Stimulated activated CD4-positive, alpha-beta T cell treated with anti-CD3 and anti-CD28 coated beads, Interleukin-15, amount 100 ng/mL, for 48 hours (primary cell): ENCODE measurements around the gene NDE1.

Experiments
- DNase-seq, 2 donors: peaks; one replicate each; pipeline ENCODE4 v3.0.0-alpha.2; 2020; ENCODE audit warnings: low read depth in 2 of 2

Gene NDE1

DNA sequence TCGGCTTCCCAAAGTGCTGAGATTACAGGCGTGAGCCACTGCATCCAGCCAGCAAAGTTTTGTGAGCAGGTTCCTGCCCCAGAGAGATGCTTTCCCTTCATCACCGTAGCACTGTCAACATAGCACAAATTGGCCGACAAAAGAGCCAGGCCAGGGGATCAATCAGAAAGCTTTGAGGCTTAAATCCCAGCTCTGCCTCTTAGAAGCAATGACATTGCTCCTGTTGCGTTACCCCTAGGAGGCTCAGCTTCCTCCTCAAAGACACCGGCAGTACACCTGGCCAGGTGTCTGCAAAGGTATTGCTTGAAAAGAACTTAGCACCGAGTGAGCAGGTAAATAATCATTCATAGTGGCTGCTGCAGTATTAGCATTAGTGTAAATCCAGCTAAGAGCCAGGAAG, 86.5 kb downstream of the NDE1 start:
- no peak for DNase-seq

DNA sequence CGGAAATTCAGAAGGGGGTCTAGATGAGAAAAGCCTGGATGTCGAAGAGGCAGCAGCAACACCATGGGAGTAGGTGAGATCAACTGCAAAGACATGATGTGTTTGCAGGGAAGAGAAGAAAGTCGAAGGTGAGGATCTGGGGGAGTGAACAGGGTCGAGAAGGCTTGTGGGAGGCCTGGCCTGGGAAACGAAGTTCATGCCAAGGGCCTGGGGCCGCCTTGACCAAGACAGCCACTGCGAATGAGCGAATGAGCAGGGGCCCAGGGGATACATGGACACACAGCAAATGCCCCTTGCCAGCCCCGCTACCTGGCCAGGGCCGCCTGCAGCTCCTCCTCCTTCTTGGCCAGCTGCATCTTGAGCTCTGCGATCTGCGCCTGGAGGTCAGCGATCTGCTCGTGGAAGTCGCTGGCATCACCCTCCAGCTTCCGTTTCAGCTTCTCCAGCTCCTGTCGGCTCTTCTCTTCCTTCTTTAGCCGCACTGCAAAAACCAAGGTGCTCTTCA, 87.1 kb downstream of the NDE1 start:
- DNase-seq, result no peak

DNA sequence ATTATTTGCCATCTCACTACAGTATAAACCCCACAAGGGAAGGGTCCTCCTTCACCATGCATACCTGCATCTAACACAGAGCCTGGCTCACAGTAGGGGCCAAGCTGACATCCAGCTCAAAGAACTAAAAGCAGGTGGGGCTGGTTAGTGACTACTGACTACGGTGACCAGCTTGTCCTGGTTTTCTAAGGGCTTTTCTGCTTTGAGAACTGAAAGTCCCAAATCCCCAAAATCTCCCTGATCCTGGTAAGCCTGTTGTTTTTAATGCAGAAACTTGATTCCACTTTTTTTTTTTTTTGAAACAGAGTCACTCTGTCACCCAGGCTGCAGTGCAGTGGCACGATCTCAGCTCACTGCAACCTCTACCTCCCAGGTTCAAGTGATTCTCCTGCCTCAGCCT, 89.4 kb downstream of the NDE1 start:
- no peak for DNase-seq

DNA sequence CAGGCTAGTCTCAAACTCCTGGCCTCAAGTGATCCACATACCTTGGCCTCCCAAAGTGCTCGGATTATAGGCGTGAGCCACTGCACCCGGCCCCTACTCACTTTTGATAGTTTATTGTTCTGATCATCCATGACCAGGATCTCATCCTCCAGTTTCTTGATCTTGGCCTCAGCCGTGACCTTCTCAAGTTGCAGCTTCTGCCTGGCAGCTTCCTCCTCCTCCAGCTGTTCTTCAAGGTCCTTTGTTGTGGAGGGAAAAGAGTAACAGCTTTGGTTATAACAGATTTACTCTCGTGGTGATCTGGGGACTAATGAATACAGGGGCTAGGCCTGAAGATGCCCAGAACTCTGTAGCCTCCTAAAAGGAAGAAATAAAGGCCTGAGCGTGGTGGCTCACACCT, 89.9 kb downstream of the NDE1 start:
- no peak for DNase-seq

DNA sequence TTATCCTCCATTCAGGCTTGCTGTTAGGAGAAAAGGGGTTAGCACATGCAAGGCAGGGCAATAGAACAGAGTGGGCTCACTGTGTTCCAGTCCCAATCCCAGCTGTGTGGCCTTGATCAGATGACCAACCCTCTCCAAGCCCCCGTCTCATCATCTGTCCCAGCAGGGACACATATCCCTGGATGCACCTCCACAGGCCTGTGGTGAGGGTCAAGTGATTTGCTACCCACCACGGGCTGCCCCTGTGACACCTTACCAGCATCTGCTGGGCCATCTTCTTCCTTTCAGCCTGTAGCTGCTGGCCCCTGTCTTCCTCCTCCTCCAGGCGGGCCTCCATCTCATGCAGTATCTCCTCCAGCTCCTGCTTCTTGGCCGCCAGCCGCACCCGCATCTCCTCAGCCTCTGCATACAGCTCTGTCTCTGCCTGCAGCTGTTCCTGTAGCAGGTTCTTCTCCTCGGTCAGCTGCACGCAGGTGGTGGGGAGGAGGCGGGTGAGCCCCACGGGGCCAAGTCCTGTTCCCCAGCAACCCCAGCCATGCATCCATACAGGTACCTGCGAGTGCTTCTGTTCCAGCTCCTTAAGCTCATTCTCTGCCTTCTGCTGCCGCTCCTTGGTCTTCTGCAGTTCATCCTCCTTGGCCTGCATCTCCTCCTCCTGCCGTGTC, 91.3 kb downstream of the NDE1 start:
- DNase-seq, result no peak

DNA sequence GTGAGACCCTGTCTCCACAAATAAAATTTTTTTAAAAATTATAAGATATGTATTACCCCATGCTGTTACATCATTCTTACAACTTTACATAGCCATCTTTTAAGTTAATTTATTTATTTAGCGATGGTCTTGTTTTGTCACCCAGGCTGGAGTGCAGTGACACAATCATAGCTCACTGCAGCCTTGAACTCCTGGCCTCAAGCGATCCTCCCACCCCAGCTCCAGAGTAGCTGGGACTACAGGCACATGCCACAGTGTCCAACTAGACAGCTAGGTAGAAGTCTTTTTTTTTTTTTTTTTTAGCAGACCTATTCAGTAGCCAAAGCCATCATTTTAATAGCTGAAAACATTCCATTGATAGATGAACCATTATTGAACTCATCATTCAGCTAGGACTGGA, 92.7 kb downstream of the NDE1 start:
- no peak for DNase-seq

DNA sequence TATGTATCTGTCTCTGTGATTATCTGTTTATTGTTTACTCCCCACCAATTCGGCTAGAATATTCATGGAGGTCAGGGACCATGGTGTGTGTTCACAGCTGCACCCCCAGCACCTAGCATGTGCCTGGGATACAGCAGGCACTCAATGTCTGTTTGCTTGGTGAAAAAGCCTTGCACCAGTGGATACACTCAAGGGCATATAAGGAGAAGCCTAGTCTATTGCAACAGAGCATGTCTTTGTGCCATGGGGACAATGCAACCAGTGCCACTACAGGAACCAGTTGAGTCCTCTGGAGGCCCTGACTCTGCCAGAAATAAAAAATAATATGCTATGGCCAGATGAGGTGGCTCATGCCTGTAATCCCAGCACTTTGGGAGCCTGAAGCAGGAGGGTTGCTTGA, 93.6 kb downstream of the NDE1 start:
- no peak for DNase-seq

DNA sequence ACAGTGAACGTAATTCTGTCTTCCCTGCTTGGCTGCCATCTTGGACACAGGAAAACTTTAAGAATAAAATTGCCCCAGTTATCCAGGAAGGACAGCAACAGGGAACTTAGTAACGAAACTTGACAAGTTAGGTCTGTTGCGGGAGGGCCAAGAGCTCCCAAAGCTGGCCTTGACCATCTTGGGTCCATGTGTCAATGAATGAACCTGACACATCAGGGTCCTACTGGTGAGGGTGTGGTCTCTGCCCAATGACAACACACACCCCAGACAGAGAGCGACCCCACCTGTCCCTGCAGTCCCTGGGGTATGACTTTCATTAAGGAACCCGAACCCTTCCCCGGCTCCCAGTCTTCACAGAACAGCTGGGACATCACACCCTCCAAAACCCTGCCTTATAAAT, 96.3 kb downstream of the NDE1 start:
- DNase-seq, result no peak

DNA sequence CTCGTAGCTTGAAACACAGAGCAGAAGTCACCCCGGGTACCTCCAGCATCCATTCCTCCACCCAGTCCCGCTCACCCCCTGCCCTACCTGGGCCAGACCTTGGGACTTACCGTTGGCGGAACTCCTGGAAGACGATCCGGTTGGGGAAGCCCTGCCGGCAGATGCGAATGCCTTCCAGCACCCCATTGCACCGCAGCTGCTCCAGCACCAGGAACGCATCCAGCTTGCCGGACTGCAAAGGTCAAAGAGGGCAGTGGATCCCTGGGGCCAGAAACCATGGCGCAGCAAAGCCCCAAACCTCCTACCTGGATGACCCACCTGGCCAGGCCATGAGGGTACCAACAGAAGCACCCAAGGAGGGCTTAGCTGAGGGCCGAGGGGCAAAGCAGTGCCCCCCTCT, 97.9 kb downstream of the NDE1 start:
- no peak for DNase-seq

DNA sequence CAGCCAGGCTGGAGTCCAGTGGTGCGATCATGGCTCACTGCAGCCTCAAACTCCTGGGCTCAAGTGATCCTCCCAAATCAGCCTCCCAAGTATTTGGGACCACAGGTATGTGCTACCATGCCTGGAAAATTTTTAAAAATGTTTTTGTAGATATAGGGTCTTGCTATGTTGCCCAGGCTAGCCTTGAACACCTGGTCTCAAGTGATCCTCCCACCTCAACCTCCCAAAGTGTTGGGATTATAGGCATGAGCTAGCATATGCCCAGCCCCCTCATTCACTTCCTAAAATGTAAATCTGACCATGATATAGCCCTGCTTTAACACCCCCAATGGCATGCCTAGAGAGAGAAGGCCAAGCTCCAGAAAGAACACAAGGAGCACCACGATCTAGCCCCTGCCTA, 98.6 kb downstream of the NDE1 start:
- no peak for DNase-seq

DNA sequence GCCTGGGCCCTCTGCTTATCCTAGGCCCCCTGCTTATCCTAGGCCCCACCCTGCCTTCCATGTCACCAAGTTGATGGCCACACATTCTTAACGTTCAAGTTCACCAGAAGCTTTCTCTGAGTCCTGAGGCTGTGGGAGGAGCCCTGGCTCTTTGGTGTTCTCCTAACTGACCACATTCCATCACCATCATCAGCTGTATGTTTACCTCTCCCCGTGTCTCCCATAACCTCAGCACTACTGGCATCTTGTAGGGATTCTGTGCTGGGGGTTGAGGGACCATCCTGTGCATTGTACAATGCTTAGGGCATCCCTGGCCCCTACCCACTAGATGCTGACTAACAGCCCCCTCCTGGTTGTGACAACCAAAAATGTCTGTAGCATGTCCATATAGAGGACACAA, 99.3 kb downstream of the NDE1 start:
- no peak for DNase-seq

DNA sequence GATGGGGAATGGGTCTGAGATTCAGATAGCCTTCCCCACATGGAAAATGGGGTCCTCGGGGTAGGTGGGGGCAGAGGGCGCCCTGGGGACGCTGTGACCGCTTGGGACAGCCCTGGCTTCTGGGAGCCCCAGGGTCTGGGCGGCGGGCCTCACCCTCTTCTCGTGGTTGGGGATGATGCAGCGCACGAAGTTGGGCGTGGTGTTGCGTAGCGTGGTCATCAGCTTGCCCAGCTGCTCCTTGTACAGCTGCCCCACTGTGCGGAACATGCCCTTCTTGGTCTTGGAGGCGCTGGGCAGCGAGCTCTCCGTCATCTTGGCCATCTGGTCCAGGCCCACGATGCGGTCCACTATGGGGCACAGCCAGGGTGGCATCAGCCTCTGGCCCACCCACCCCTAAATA, 99.9 kb downstream of the NDE1 start:
- DNase-seq, result no peak

DNA sequence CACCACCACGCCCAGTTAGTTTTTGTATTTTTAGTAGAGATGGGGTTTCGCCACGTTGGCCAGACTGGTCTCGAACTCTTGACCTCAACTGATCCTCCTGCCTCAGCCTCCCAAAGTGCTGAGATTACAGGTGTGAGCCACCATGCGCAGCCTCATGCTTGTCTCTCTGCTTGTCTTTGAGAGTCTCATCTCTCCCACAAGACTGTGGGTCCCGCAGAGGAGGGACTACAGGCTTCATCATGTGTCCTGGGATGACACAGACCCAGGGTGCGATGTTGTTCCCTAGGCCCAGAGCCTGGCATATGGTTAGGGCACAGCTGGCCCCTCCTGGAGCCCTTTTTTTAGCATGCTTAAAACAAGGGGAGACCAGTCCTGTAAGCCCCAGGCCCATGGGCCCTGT, 101.9 kb downstream of the NDE1 start:
- DNase-seq, result no peak

DNA sequence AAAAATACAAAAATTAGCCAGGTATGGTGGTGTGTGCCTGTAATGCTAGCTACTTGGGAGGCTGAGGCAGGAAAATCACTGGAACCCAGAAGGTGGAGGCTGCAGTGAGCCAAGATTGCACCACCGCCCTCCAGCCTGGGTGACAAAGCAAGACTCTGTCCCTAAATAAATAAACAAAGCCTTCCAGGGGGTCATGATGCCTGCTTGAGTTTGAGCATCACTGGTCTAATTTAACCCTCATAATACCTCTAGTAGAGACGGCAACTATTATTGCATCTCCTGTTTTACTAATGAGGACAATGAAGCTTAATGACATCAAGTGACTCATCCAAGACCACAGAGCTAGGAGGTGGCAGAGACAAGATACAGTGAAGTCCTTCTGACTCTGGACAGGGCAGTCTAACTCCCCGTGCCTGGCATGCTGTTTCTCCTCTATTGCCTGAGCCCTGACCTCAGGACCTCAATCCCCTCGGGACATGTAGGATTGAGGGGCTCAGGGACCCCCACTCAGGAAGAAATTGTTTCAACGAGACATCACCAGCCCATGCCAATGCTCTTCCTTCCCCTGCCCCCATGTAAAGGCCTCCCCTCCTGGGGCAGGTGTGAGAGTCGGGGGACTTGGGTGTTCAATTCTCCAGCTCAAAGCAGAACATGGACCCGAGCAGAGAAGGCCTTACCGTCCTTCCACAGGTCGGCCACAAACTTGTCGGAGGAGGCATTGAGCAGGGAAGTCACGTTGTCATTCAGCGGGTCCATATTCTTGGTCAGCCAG, 102.9 kb downstream of the NDE1 start:
- DNase-seq, result no peak

DNA sequence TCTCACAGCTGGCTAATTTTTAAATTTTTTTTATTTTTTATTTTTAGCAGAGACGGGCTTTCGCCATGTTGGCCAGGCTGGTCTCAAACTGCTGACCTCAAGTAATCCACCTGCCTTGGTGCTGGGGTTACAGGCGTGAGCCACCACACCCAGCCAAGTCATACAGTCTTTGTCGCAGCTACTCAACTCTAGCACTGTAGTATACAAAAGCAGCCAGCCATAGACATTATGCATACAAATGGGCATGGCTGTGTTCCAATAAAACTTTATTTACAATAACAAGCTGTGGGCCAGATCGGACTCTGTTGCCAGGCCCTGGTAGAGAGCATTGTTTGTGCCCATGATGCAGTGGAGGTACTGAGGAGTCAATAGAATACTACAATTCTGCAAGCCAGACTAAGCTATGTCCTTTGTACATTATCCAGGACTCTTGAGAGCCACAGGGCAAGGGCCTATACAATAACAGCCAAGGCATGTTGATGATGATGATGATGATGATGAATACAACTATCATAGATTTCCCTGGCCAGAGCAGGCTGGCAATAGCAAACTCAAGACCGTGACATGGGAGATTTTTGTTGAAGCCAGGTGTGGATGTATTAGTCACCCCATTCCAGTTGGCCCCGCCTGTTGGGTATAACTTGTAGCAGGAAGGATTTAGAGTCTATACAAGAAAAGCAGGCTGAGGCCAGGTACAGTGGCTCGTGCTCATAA, 104.9 kb downstream of the NDE1 start:
- DNase-seq, result no peak

DNA sequence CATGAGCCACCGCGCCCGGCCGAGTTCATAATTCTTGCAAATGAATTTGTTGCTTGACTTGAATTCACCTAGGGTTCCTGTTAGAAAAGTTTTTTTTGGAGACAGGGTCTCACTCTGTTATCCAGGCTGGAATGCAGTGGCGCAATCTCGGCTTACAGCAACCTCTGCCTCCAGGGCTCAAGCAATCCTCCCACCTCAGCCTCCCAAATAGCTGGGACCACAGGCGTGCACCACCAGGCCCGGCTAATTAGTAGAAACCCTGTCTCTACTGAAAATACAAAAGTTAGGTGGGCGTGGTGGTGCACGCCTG, 107.0 kb downstream of the NDE1 start:
- DNase-seq, result no peak

DNA sequence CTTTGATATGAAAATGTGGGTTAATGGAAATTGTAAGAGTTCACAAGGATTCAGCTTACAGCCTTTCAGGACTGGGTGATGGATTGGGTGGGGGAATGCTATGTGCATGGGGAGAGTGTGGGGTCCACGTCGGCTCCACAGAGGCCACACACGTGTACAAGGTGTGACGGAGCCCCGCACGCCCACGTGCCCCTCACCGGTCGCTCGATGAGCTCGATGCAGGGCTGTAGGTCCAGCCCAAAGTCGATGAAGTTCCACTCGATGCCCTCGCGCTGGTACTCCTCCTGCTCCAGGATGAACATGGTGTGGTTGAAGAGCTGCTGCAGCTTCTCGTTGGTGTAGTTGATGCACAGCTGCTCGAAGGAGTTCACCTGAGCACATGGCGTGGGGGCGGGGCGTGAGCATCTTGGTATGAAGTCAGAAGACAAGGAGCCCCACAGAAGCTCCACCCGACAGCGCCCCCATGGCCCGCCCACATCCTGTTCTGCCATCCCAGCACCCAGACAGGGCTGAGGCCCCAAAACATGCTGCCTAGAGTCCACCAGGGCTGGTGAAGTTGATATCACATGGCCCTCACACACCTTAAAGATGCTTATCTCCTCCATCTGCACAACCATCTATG, 107.7 kb downstream of the NDE1 start:
- no peak for DNase-seq

DNA sequence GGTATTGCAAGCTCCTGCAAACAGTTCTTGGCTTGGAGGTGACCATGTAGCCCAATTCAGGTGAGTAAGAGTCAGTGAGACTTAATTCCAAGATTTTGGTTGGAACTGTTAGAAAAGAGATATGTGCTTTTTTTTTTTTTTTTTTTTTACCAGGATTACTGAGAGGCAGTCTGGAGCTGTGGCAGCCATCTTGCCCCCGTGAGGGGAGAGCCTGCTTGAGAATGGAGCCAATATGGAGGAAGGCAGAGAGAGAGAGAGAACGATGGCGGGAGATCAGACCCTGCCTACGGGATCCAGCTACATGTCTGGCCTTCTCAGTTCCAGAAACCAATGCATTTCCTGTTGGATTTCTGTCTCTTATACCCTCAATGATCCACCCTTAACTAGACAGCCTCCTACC, 109.0 kb downstream of the NDE1 start:
- DNase-seq, result no peak

DNA sequence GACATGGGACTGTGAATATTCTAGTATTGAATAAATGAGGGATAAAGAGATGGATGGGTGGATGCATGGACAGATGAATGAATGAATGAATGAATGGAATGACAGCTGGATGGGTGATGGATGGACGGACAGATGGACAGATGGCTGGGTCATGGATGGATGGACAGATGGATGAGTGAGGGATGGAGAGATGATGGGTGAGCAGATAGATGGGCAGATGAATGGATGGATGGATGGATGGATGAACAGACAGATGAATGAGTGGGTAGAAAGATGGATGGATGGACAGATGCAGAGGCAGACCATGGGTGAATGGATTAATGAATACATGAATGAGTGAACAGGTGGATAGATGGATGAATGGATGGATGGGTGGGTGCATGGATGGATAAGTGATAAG, 110.1 kb downstream of the NDE1 start:
- no peak for DNase-seq

DNA sequence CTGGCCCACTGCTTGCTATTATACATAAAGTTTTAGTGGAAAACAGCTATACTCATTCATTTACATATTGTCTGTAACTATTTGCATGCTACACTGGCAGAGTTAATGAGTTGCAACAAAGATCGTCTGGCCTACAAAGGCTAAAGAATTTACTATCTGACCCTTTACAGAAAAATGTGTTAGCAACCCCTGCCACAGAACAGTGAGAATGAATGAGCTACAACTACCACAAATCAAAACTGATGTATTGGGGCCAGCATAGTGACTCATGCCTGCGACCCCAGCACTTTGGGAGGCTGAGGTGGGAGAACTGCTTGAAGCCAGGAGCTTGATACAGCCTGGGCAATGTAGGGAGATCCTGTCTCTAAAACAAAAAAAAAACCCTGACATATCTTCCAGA, 114.1 kb downstream of the NDE1 start:
- DNase-seq, result no peak

DNA sequence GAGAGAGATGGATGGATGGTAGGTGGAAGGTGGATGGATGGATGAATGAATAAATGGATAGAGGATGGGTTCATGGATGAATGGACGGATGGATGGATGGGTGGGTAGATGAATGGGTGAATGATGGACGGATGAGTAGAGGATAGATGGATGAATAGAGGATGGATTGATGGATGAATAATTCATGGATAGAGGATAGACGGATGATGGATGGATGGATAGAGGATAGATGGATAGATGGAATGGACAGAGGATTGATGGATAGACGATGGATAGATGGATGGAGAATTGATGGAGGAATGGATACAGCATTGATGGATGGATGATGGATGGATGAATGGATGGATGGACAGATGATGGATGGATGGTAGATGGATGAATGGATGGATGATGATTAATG, 115.1 kb downstream of the NDE1 start:
- no peak for DNase-seq

DNA sequence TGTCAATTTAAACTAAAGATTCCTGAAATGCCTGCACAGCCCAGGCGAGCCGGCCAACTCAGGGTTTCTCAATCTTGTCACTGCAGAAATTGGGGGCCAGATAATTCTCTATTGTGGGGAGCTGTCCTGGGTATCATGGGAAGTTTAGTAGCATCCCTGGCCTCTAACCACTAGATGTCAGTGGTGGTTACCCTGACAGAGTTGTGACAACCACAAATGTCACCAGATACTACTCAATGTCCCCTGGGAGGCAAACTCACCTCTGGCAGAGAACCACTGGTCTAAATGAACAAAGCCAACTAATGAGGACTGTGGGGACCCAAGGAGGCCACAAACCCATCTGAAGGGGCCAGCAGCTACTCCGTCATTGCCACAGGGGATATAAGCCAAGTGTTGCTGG, 115.8 kb downstream of the NDE1 start:
- peak in 1 of 2 donors; percentile 18 for DNase-seq

DNA sequence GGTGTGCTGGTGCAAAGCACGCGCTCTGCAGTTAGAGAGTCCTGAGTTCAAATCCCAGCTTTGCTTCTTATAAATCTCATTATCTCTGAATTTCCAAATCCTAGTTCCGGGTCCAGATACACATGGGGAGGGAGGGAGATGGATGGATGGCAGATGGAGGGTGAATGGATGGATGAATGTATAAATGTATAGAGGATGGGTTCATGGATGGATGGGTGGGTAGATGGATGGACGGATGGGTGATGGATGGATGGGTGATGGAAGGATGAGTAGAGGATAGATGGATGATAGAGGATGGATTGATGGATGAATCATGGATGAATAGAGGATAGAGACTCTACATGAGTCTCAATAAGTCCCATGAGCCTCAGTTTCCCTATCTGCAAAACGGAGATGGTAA, 116.9 kb downstream of the NDE1 start:
- no peak for DNase-seq
